ENCODE measurements around the gene MDFI.

GRCh38 chr6:41682497-41683272, 44.4 kb downstream of the MDFI start:
- TF ChIP-seq CTCF (IDR thresholded peaks at IDR 0.05; ENCODE audit: low read length) (no peak), EZH2 (IDR thresholded peaks at IDR 0.05; ENCODE audit: borderline replicate concordance, low read length) (no peak)

Data from OCI-LY1 (cell line).